NT2/D1 (cell line): ENCODE measurements around the gene METTL26.

Experiments
- SUZ12 ChIP-seq: IDR thresholded peaks from 2 replicates; pipeline ENCODE4 v1.6.1; 2011; ENCODE audit not compliant: insufficient read length, insufficient read depth; ENCODE audit errors: extremely low read depth
- YY1 ChIP-seq: IDR thresholded peaks from 2 replicates; pipeline ENCODE4 v1.6.1; 2011; ENCODE audit not compliant: insufficient read length, insufficient read depth
- ZNF274 ChIP-seq: IDR thresholded peaks from 2 replicates; pipeline ENCODE4 v1.6.1; 2011; ENCODE audit warnings: mild to moderate bottlenecking, low read depth, low read length

GRCh38 chr16:628321-629061, 7.6 kb downstream of the METTL26 start:
- no peak for TF ChIP-seq SUZ12
- no peak for TF ChIP-seq ZNF274
- TF ChIP-seq YY1 = no peak
